ENCODE measurements around the gene KLK10.

KLK10 gene

GRCh38 chr19:51040151-51040550, 20.6 kb upstream of the KLK10 start:
- Mint-ChIP-seq H3K9me3 (no peaks in the 10 kb centered on the region), H3K36me3 (ENCODE audit: insufficient read depth) (no peaks in the 10 kb centered on the region)

DNA sequence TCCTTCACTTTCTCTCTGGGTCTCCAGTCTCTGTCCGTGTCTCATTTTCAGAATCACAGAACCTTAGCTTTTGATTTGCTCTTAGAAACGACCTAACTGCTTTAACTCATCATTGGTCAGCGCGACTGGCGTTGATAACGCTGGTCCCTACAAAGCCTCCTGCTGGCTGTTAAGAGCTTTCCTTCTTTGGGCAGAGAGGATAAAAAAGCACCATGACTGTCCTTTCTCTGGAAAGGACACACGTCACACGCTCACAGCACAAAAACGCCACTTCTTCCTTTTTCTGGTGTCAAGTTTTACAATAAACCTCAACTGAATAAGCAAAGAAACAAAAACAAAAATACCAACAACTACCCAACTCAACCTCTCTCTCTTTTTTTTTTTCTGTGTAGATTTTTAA, 17.0 kb upstream of the KLK10 start:
- H3K36me3 Mint-ChIP-seq (ENCODE audit: insufficient read depth): no peaks in the 10 kb centered on the region
- H3K9me3 Mint-ChIP-seq: no peaks in the 10 kb centered on the region
- ATAC-seq (replicated peaks; ENCODE audit: extremely low read depth, poor library complexity, severe bottlenecking) (no peak), DNase-seq (ENCODE audit: low spot score in 2 of 2) (no peak)
- no peaks in the 10 kb centered on the region for H3K4me1 Mint-ChIP-seq
- H3K27me3 Mint-ChIP-seq: peaks cover 30% of the 10 kb centered on the region
- no peak overlapping the region for H3K27ac Mint-ChIP-seq (ENCODE audit: low read depth)
- no peak overlapping the region for H3K4me3 Mint-ChIP-seq

More at GRCh38 chr19:51040151-51040550, 20.6 kb upstream of the KLK10 start:
- Mint-ChIP-seq H3K27me3 (peaks cover 7% of the 10 kb centered on the region), H3K4me1 (no peaks in the 10 kb centered on the region), H3K4me3 (no peak overlapping the region), H3K27ac (ENCODE audit: low read depth) (no peak overlapping the region)
- ATAC-seq (replicated peaks; ENCODE audit: extremely low read depth, poor library complexity, severe bottlenecking) (no peak), DNase-seq (ENCODE audit: low spot score in 2 of 2) (no peak)

DNA sequence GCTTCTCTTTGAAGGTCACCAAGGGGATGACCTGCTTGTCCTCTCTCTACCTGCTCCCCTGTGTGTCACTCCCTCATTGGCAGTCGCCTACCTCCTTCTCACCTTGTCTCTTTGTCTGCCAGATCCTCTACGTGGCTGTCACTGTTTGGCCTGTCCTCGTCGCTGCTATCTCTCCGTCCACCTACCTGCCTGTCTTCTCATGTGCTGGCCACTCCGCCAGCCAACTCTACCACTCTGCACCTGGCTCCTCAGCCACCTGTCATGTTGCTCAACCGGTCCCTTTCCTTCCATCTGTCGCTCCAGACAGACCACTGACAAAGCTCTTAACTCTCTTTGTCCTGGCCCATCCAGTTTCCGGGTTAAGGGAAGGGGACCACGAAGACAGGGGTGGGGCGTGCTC, 15.2 kb upstream of the KLK10 start, which contains the start of gene KLK12:
Gene KLK12 (minus strand): TSS at position 299 of the 400 bp plus-strand sequence. CDS start 381 bp downstream, outside the sequence.
- Mint-ChIP-seq H3K9me3 (no peaks in the 10 kb centered on the region), H3K4me3 (no peak within 1 kb of the TSS), H3K36me3 (ENCODE audit: insufficient read depth) (no peaks in the 10 kb centered on the region), H3K4me1 (no peaks in the 10 kb centered on the region), H3K27me3 (peaks cover 43% of the 10 kb centered on the region), H3K27ac (ENCODE audit: low read depth) (no peak within 1 kb of the TSS)
- no peak for ATAC-seq (replicated peaks; ENCODE audit: extremely low read depth, poor library complexity, severe bottlenecking)
- no peak for DNase-seq (ENCODE audit: low spot score in 2 of 2)

DNA sequence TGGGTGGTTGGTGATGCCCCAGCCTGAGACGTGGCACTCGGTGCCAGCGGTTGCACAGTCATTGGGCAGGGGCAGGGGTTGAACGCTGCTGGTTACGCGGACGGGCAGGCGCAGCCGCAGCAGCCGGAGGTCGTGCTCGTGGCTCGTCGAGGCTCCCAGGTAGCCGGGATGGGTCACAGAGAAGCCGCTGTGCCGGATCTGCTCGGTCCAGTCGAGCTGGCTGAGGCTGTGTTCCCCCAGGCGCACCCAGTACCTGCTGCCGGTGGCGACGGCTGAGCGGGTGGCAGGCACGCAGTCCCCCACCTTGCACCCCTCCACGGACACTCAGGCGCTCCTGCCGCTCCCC, 12.3 kb upstream of the KLK10 start:
- DNase-seq (ENCODE audit: low spot score in 2 of 2) (no peak), ATAC-seq (replicated peaks; ENCODE audit: extremely low read depth, poor library complexity, severe bottlenecking) (no peak)
- H3K27ac Mint-ChIP-seq (ENCODE audit: low read depth): no peak overlapping the region
- H3K4me3 Mint-ChIP-seq: no peak overlapping the region
- no peaks in the 10 kb centered on the region for H3K9me3 Mint-ChIP-seq
- H3K36me3 Mint-ChIP-seq (ENCODE audit: insufficient read depth): no peaks in the 10 kb centered on the region
- peaks cover 60% of the 10 kb centered on the region for H3K27me3 Mint-ChIP-seq
- no peaks in the 10 kb centered on the region for H3K4me1 Mint-ChIP-seq

DNA sequence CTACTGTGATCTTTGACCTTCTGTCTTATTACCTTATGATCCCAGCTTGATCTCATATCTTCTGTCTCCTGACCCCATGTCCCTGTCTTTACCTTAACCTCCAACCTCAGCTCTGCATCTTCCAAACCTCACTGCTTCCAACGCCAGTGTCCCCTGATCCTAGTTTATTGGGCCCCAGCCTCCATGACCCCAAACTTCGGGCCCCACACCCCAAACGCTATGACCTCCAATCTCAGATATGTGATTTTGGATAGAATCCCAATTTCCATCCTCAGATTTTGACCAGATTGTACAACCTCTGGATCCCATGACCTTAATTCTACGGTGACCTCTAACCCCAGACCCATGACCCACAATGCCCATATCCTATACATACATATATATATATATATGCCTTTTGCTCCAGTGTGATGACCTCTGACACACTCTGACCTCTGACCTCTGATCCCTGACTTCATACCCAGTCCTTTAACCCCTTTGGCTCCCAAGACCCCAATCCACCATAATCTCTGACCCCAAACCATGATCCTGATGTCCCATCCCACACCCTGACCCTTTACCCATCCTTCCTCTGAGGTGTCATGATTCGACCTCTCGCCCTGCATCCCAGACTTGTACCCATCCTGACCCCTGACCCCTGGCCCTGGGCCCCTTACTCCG, 11.8 kb upstream of the KLK10 start:
- Mint-ChIP-seq H3K4me1 (no peaks in the 10 kb centered on the region), H3K36me3 (ENCODE audit: insufficient read depth) (no peaks in the 10 kb centered on the region), H3K27me3 (peaks cover 66% of the 10 kb centered on the region), H3K27ac (ENCODE audit: low read depth) (no peak overlapping the region), H3K9me3 (no peaks in the 10 kb centered on the region), H3K4me3 (no peak overlapping the region)
- no peak for DNase-seq (ENCODE audit: low spot score in 2 of 2)
- no peak for ATAC-seq (replicated peaks; ENCODE audit: extremely low read depth, poor library complexity, severe bottlenecking)

- no peaks in the 10 kb centered on the region for H3K36me3 Mint-ChIP-seq (ENCODE audit: insufficient read depth)
- no peak overlapping the region for H3K27ac Mint-ChIP-seq (ENCODE audit: low read depth)
- H3K9me3 Mint-ChIP-seq: no peaks in the 10 kb centered on the region
- H3K4me1 Mint-ChIP-seq: no peaks in the 10 kb centered on the region
- H3K27me3 Mint-ChIP-seq: peaks cover 70% of the 10 kb centered on the region
- DNase-seq (ENCODE audit: low spot score in 2 of 2): no peak
- ATAC-seq (replicated peaks; ENCODE audit: extremely low read depth, poor library complexity, severe bottlenecking): no peak
- no peak overlapping the region for H3K4me3 Mint-ChIP-seq
Observed at GRCh38 chr19:51030631-51031030, 11.1 kb upstream of the KLK10 start.

- ATAC-seq (replicated peaks; ENCODE audit: extremely low read depth, poor library complexity, severe bottlenecking) (no peak), DNase-seq (ENCODE audit: low spot score in 2 of 2) (no peak)
- Mint-ChIP-seq H3K9me3 (no peaks in the 10 kb centered on the region), H3K4me1 (no peaks in the 10 kb centered on the region), H3K4me3 (no peak overlapping the region), H3K27me3 (peaks cover 70% of the 10 kb centered on the region), H3K36me3 (ENCODE audit: insufficient read depth) (no peaks in the 10 kb centered on the region), H3K27ac (ENCODE audit: low read depth) (no peak overlapping the region)
Observed at GRCh38 chr19:51029718-51030117, 10.2 kb upstream of the KLK10 start.

DNA sequence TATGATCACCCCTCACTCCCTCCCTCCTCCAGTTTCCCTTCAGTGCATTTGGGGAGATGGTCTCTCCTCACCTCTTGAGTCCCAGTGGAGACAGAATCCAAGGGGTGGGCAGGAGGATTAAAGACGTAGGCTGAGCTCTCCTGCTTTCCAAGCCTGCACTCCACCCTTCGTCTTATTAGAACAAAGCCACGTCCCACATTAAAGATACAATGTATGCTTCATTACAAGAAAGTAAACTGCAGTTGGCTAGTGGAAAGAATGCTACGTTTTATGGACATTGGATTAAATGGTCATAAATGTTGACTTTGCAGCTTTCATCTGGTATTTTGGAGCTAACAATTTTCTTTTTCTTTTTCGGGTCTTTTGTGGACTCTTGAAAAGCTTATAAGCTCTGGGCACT, 8.4 kb upstream of the KLK10 start:
- no peaks in the 10 kb centered on the region for H3K36me3 Mint-ChIP-seq (ENCODE audit: insufficient read depth)
- ATAC-seq (replicated peaks; ENCODE audit: extremely low read depth, poor library complexity, severe bottlenecking) (no peak), DNase-seq (ENCODE audit: low spot score in 2 of 2) (no peak)

DNA sequence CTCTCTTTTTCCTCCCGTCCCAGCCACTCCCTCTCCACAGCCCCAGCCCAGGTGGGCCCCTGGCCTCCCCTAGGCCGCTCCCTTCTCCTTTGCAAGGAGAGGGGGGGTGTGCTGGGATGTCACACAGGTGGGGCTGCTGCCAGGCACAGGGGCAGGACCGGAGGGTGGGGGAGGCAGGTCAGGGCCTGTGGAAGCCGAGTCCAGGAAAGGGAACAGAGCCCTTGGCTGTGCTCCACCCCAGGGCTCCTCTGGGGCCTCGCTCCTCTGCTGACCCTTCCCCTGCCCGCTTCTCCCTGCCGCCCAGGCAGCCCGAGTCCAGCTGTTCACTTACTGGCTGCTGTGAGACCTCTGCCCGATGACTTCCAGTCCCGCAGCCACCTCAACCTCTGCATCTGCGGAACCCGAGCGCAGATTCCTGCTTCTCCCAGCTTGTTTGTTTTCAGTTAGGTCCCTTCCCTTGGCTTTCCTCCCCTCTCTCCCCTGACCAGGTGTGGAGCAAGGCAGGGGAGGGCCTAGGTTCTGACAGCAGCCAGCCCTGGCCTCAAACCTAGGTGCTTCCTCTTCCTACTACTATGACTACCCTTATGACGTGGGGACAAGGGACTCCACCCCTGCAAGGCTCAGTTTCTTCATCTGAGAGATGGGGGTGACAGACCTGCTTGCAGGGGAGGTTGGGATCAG, 7.8 kb upstream of the KLK10 start:
- H3K4me3 Mint-ChIP-seq: no peak overlapping the region
- H3K9me3 Mint-ChIP-seq: no peaks in the 10 kb centered on the region
- peaks cover 81% of the 10 kb centered on the region for H3K27me3 Mint-ChIP-seq

More for the DNA sequence above, 8.4 kb upstream of the KLK10 start:
- Mint-ChIP-seq H3K27me3 (peaks cover 75% of the 10 kb centered on the region), H3K27ac (ENCODE audit: low read depth) (no peak overlapping the region), H3K9me3 (no peaks in the 10 kb centered on the region), H3K4me3 (no peak overlapping the region), H3K4me1 (no peaks in the 10 kb centered on the region)

GRCh38 chr19:51026554-51026831, 7.0 kb upstream of the KLK10 start, which contains the start of gene KLK11:
KLK11 (minus strand) TSS chr19:51026616; CDS start chr19:51025631, 985 bp downstream.
- Mint-ChIP-seq H3K4me3 (no peak within 1 kb of the TSS), H3K9me3 (no peaks in the 10 kb centered on the region), H3K27ac (ENCODE audit: low read depth) (no peak within 1 kb of the TSS), H3K4me1 (no peaks in the 10 kb centered on the region), H3K36me3 (ENCODE audit: insufficient read depth) (no peaks in the 10 kb centered on the region), H3K27me3 (peaks cover 79% of the 10 kb centered on the region)
- DNase-seq (ENCODE audit: low spot score in 2 of 2) (no peak), ATAC-seq (replicated peaks; ENCODE audit: extremely low read depth, poor library complexity, severe bottlenecking) (no peak)

More for the DNA sequence above, 7.8 kb upstream of the KLK10 start:
- H3K27ac Mint-ChIP-seq (ENCODE audit: low read depth): no peak overlapping the region
- H3K4me1 Mint-ChIP-seq: no peaks in the 10 kb centered on the region
- DNase-seq (ENCODE audit: low spot score in 2 of 2) (no peak), ATAC-seq (replicated peaks; ENCODE audit: extremely low read depth, poor library complexity, severe bottlenecking) (no peak)
- H3K36me3 Mint-ChIP-seq (ENCODE audit: insufficient read depth): no peaks in the 10 kb centered on the region

- ATAC-seq (replicated peaks; ENCODE audit: extremely low read depth, poor library complexity, severe bottlenecking) (no peak), DNase-seq (ENCODE audit: low spot score in 2 of 2) (no peak)
- no peak overlapping the region for H3K4me3 Mint-ChIP-seq
- no peaks in the 10 kb centered on the region for H3K36me3 Mint-ChIP-seq (ENCODE audit: insufficient read depth)
- no peaks in the 10 kb centered on the region for H3K9me3 Mint-ChIP-seq
- no peaks in the 10 kb centered on the region for H3K4me1 Mint-ChIP-seq
- no peak overlapping the region for H3K27ac Mint-ChIP-seq (ENCODE audit: low read depth)
- H3K27me3 Mint-ChIP-seq: peaks cover 74% of the 10 kb centered on the region
Observed at GRCh38 chr19:51025809-51026553, 6.5 kb upstream of the KLK10 start.

DNA sequence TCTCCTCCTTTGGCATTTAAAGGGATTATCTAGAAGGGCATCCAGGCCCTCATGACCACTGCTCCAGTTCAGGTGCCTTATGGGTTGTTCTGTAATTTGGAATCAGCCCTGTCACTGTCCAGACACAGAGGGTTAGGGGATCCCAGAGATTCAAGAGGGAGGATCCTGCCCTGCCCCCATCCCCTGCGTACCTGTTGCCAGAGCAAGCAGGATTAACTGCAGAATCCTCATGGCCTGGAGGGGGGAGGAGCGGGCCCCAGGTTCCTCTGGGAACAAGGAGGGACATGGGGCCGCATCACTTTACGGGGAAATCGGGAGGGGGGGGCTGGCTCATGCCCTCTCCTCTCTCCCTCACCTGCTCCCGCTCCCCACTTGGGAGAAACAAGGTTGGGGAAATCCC, 5.9 kb upstream of the KLK10 start:
- no peak for DNase-seq (ENCODE audit: low spot score in 2 of 2)
- H3K27ac Mint-ChIP-seq (ENCODE audit: low read depth): no peak overlapping the region
- peaks cover 69% of the 10 kb centered on the region for H3K27me3 Mint-ChIP-seq
- H3K4me1 Mint-ChIP-seq: no peaks in the 10 kb centered on the region
- no peaks in the 10 kb centered on the region for H3K9me3 Mint-ChIP-seq
- no peak overlapping the region for H3K4me3 Mint-ChIP-seq
- no peaks in the 10 kb centered on the region for H3K36me3 Mint-ChIP-seq (ENCODE audit: insufficient read depth)
- no peak for ATAC-seq (replicated peaks; ENCODE audit: extremely low read depth, poor library complexity, severe bottlenecking)

DNA sequence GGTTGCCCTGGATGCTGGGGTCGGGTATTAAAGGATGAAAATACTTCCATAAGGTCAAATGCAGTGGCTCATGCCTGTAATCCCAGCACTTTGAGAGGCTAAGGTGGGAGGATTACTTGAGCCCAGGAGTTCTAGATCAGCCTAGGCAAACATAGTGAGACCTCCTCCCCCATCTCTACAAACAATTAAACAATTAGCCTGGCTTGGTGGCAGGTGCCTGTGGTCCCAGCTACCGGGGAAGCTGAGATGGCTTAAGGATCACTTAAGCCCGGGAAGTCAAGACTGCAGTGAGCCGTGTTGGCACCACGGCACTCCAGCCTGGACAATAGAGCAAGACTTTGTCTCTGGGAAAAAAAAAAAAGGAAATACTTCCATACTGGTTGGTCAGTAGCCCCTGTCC, 5.4 kb upstream of the KLK10 start:
- no peak overlapping the region for H3K4me3 Mint-ChIP-seq
- no peak overlapping the region for H3K27ac Mint-ChIP-seq (ENCODE audit: low read depth)
- DNase-seq (ENCODE audit: low spot score in 2 of 2) (no peak), ATAC-seq (replicated peaks; ENCODE audit: extremely low read depth, poor library complexity, severe bottlenecking) (no peak)
- H3K27me3 Mint-ChIP-seq: peaks cover 73% of the 10 kb centered on the region
- peaks cover 3% of the 10 kb centered on the region for H3K4me1 Mint-ChIP-seq
- H3K36me3 Mint-ChIP-seq (ENCODE audit: insufficient read depth): no peaks in the 10 kb centered on the region
- H3K9me3 Mint-ChIP-seq: no peaks in the 10 kb centered on the region

All from central memory CD8-positive, alpha-beta T cell (primary cell).